Measurements from ENCODE around the gene MUC4.
"Not testable (repeated sequence)": the region's sequence is repeated elsewhere in the genome, so short reads cannot be mapped to it uniquely, and the experiment has no call there.

MUC4 gene

DNA sequence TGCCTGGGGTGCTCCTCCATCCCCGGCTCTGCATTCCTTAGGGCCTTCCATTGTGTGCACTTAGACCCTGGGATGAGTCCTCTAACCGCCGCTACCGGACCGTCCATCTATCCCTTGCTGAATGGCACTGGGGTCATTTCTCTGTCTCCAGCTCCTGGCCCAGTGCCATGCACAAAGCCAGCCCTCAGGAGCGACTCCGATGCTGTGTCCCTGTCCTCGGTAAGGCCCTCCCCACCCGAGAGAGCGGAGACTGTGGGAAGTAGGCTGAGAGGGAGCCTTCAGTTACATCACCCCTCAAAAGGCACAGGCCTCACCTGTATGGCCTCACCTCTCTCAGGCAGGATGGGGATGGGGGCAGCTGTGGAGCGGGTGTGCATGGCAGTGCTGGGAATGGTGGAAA lies 33.8 kb downstream of the MUC4 start:
- no peak for DNase-seq

DNA sequence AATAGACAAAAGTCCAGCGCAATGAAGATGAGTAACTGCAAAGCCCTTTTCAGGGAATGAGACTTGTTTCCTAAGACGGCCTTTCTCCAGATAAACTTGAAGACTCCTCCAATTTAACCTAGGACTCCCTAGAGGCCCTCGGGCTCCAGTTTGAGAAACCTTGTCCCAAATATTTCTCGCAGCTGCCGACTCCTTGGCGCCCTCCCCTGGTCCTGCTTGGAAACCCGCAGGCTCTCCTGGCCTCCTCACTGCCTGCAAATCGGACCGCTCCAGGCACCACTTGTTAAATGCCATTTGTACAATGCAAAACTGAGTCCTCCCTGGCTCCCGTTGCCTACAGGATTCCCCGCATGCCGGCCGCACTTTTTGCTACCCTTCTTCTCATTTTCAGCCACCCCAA lies 36.8 kb downstream of the MUC4 start:
- peak; percentile 47 for DNase-seq

DNA sequence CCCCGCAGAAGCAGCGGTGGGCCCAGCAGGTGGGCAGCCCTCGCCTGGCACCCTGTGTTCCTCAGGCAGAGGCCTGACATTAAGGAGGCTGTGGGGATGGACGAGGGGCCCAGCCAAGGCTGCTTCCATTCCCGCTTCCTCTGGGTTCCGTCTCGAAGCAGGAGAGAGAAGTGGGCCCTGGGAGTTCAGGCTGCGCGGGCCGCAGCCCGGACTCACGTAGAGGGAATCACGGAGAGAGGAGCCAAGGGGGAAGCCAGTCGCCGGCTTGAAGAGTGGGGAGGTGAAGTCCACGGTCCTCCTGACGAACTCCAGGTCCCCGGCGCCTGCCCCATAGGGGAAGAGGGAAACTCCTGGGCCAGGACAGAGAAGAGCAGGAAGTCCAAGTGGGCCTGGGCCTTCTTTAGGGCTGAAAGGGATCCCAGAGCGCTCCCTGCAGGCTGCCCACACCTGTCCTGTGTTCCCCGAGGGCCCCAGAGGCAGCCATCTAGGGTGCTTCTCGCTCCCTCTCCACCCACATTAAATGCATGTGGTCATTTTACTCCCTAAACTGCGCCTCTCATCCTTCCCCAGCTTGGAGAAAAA lies 37.7 kb downstream of the MUC4 start:
- no peak for DNase-seq

DNA sequence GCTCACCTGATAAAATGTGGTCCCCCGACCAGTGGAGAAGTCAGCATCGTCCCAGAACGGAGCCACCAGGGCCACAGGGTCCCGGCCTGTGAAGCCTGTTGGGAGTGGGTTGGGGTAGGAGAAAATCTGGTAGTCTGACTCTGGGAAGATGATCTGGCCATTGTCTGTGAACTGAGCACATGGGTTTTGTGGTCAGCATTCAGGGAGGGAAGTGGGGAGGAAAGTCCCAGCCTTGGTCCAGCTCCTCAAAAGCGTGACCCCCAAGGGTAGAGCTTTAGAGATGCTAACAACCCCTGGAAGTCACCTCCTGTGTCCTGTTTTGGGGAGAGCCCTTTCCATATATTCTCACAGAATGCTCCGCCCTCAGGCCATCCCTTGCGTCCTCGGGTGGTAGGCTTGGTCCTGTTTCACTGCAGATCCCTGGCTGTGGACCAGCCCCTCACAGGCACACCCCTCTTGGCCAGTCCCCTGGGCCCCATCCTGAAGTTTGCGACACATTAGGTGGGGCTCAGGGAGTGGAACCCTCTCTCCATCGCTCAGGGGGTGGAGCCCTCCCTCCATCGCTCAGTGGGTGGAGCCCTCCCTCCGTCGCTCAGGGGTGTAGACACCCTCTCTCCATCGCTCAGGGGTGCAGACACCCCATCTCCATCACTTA lies 40.0 kb downstream of the MUC4 start:
- DNase-seq, result no peak

GRCh38 chr3:195770841-195771645 lies 40.7 kb downstream of the MUC4 start:
- not testable (repeated sequence) for DNase-seq

- DNase-seq, result no peak
Measured at GRCh38 chr3:195770081-195770840, 41.5 kb downstream of the MUC4 start.

- no peak for DNase-seq
Measured at GRCh38 chr3:195769551-195769950, 42.2 kb downstream of the MUC4 start.

GRCh38 chr3:195768831-195769303 lies 42.9 kb downstream of the MUC4 start:
- DNase-seq, result no peak

DNA sequence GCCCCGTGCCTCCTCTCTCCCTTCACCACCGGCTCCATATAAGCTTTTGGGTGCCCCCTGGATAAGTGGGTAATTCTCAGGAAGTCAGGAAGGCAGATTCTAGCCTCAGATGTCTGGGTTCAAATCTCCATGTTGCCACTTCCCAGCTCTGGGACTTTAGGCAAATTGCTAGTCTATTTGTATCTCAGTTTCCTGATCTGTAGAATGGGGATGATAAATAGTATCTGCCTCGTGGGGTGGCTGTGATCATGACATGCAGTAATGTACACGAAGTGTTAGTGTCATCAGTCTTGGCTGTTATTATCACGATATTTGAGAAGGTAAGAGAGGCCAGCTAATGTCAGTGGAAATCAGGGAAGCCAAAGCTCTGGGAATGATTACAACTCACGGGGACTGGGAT lies 43.3 kb downstream of the MUC4 start:
- no peak for DNase-seq

DNA sequence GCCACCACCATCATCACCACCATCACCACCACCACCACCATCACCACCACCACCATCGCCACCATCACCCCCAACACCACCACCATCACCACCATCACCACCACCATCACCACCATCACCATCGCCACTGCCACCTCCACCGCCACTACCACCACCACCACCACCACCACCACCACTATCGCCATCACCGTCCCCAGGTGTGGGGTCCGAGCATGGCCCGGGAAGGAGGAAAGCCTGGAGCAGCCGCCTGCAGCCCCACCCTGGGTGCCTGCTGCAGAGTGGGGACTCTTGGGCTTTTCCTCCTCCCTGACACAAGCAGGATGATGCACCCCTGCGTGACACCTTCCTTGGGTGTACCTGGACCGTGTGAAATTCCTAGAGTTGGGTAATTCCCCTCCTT lies 43.9 kb downstream of the MUC4 start:
- DNase-seq, result no peak

GRCh38 chr3:195766671-195767070 lies 45.1 kb downstream of the MUC4 start:
- DNase-seq, result peak; percentile 0

- peak; percentile 0 for DNase-seq
Measured at GRCh38 chr3:195764961-195765706, 46.6 kb downstream of the MUC4 start.

GRCh38 chr3:195763843-195764825 lies 47.6 kb downstream of the MUC4 start:
- peak; percentile 0 for DNase-seq

- peak; percentile 3 for DNase-seq
Measured at GRCh38 chr3:195763076-195763830, 48.5 kb downstream of the MUC4 start.

DNA sequence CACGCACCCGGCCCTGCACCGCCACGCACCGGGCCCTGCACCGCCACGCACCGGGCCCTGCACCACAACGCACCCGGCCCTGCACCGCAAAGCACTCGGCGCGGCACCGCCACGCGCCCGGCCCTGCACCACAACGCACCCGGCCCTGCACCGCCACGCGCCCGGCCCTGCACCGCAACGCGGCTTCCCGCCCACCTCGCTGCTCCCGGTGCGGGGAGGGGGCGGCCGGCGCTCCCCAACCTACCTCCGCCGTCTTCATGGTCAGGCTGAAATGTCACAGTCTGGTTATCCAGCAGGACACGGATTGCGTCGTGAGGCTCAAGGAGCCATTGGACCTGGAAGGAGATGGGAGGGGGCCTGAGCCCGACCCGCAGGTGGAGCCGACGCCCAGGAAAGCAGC lies 49.1 kb downstream of the MUC4 start:
- peak; percentile 0 for DNase-seq

GRCh38 chr3:195762249-195762585 lies 49.5 kb downstream of the MUC4 start:
- no peak for DNase-seq

DNA sequence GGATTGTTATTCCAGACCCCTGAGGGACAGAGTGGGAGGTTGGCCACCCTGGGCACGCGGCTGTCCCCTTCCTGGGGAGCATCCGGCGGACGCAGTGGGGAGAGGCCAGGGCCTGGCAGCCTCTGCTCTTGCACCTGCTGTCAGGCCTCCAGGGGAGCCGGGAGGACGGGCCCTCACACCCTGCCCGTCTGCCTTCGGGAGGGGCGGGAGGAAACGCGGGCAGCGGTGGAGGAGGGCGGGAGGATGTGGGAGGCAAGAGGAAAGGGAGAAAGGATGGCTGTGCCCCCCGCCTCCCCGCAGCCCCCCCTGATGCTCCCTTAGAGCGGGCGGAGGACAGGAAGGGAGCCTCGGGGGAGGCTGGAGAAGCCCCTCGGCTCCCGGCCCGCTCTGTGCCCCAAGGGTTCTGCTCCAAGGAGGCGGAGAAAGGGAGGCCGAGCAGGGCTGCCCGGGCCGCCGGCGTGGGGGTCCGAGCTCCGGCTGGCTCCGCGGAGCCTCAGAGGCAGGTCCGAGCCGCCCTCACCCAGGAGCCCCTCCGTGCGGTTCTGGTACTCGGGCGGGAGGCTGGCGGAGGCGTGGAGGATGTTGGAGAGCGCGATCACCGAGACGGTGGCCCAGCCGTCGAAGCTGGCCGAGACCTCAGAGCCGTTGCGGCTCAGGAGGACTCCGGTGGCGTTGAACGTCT lies 50.0 kb downstream of the MUC4 start:
- peak; percentile 18 for DNase-seq

DNA sequence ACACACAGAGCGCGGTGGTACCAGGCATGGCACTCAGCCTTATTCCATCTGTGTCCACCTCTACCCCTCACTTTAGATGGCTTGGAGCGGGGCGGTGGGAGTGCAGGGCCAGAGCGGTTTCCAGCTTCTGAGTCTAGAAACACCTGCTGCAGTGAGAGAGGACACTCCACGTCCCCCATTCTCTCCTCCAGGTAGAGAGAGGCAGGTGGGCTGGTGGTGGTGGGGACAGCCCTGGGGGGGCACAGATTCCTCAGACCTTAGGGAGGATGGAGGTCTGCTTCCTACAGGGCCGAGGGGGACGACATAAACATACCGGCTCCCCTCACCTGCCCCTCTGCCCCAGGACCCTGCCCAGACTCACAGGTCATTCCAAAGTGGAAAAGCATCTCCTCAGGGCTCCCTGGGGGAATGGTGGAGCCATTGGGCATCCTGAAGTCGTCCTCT lies 50.6 kb downstream of the MUC4 start:
- DNase-seq, result no peak

DNA sequence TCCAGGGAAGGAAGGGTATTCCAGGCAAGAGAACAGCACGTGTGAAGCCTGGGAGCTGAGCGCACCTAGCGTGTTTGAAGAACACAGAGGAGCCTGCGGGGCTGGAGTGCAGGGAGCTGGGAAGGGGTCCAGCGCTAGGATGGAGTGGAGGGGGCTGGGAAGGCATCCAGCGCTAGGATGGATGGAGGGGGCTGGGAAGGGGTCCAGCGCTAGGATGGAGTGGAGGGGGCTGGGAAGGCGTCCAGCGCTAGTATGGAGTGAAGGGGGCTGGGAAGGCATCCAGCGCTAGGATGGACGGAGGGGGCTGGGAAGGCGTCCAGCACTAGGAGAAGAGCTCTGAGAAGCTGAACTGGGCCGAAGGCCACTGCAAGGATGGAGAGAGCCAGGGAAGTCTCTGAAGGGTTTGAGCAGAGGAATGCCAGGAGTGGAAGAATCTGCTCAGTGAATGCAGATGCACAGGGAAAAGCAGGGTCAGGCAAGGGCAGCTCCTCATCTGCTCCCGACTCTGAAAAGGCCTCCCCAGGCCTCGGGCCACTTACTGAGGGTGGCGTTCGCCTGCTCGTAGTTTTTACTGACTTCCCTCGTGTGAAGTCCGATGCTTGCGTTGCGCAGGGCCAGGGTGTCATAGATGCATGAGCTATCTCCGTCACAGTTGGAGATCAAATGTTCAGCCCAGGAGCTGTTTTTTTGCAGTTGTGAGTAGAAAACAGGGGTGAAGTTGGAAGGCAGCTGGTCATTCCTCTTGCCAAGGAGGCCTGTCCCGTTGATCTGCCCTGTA lies 51.2 kb downstream of the MUC4 start:
- DNase-seq, result peak; percentile 56

All from eye (tissue), 1 donor.